GM12878 (cell line): ENCODE results near the gene SEPTIN10. TPM values are rescaled to one million over a fixed set of nuclear protein-coding genes. Genes with fewer than 3 reads are reported as not detected.

Experiments used
- BHLHE40 ChIP-seq, 2 experiments: fragments of 450-650 bp in 1 of 2; IDR thresholded peaks; 2 replicates each; pipeline ENCODE4 v1.6.1; 2011 to 2017; ENCODE audit warnings: low read depth in 2 of 2, borderline replicate concordance in 1 of 2, improper control_type of control experiment in 1 of 2, low read length in 1 of 2, mild to moderate bottlenecking in 1 of 2
- E4F1 ChIP-seq: fragments of 450-650 bp; IDR thresholded peaks from 2 replicates; pipeline ENCODE4 v1.6.1; 2018; ENCODE audit warnings: borderline replicate concordance, mild to moderate bottlenecking; ENCODE audit not compliant: partially characterized antibody
- EED ChIP-seq: sonication (generic); IDR thresholded peaks from 2 replicates; pipeline ENCODE4 v1.6.1; 2016; ENCODE audit warnings: antibody characterized with exemption, low read depth
- ELK1 ChIP-seq: IDR thresholded peaks from 2 replicates; pipeline ENCODE4 v1.6.1; 2012; ENCODE audit warnings: low read depth, low read length, improper control_type of control experiment
- ETV6 ChIP-seq, 2 experiments: fragments of 450-650 bp in 1 of 2; IDR thresholded peaks in 1 of 2; conservative IDR thresholded peaks in 1 of 2; 2 replicates each; pipeline ENCODE4 v1.6.1; 2014; ENCODE audit warnings: antibody characterized with exemption in 1 of 2, borderline replicate concordance in 1 of 2, low read depth in 1 of 2, mild to moderate bottlenecking in 1 of 2, moderate library complexity in 1 of 2
- IRF5 ChIP-seq: fragments of 450-650 bp; IDR thresholded peaks from 2 replicates; pipeline ENCODE4 v1.6.1; 2017; ENCODE audit warnings: borderline replicate concordance
- JUNB ChIP-seq: IDR thresholded peaks from 2 replicates; pipeline ENCODE4 v1.6.1; 2016; ENCODE audit warnings: antibody characterized with exemption, mild to moderate bottlenecking
- LARP7 ChIP-seq: fragments of 450-650 bp; IDR thresholded peaks from 2 replicates; pipeline ENCODE4 v1.6.1; 2017; ENCODE audit warnings: mild to moderate bottlenecking
- PAX5 ChIP-seq: IDR thresholded peaks from 2 replicates; pipeline ENCODE4 v1.6.1; 2011; ENCODE audit warnings: low read depth, low read length, borderline replicate concordance
- RAD21 ChIP-seq: IDR thresholded peaks from 2 replicates; pipeline ENCODE4 v1.6.1; 2011; ENCODE audit warnings: mild to moderate bottlenecking, low read depth, low read length, moderate library complexity; ENCODE audit not compliant: insufficient read depth
- SMARCA5 ChIP-seq: fragments of 450-650 bp; IDR thresholded peaks from 2 replicates; pipeline ENCODE4 v1.6.1; 2017; ENCODE audit warnings: mild to moderate bottlenecking
- SP1 ChIP-seq: IDR thresholded peaks from one replicate; pipeline ENCODE4 v1.6.1; 2011; ENCODE audit warnings: low read depth, low read length
- SRF ChIP-seq, 2 experiments: IDR thresholded peaks; 2 replicates each; pipeline ENCODE4 v1.6.1; 2011; ENCODE audit warnings: low read depth in 2 of 2, low read length in 2 of 2, mild to moderate bottlenecking in 1 of 2, moderate library complexity in 1 of 2
- YBX1 ChIP-seq: fragments of 450-650 bp; IDR thresholded peaks from 2 replicates; pipeline ENCODE4 v1.6.1; 2016; ENCODE audit warnings: antibody characterized with exemption
- ZBTB33 ChIP-seq: fragments of 450-650 bp; IDR thresholded peaks from 2 replicates; pipeline ENCODE4 v1.6.1; 2017; ENCODE audit warnings: mild to moderate bottlenecking
- ZNF24 ChIP-seq: fragments of 450-650 bp; IDR thresholded peaks from 2 replicates; pipeline ENCODE4 v1.6.1; 2017; ENCODE audit warnings: antibody characterized with exemption, mild to moderate bottlenecking
- ZNF592 ChIP-seq: fragments of 450-650 bp; IDR thresholded peaks from 2 replicates; pipeline ENCODE4 v1.6.1; 2017; ENCODE audit warnings: mild to moderate bottlenecking, moderate library complexity
- polyA plus RNA-seq, 11 experiments: library from polyadenylated mRNA; depleted of rRNA in 4 of 11; unstranded in 6 of 11; stranded (reverse) in 5 of 11; fragments of >200 nt; fragmentation: Nextera tagmentation in 4 of 11; fragmentation: Illumina TruSeq in 1 of 11; extraction: Ambion mirVana in 4 of 11; extraction: Trizol in 1 of 11; gene quantifications; 1 replicate in 1 of 11; 2 replicates in 10 of 11; pipeline versions ENCODE4 v1.2.1 to v1.2.3, GENCODE V29; 2011 to 2016; ENCODE audit warnings: inconsistent platforms in 2 of 11, missing spikeins in 2 of 11, low read depth in 1 of 11
- total RNA-seq, 4 experiments: library from RNA; depleted of rRNA in 3 of 4; stranded (reverse); fragments of >200 nt in 3 of 4; fragmentation: Illumina TruSeq in 1 of 4; extraction: Trizol in 1 of 4; gene quantifications; 2 replicates each; pipeline versions ENCODE4 v1.2.1 to v1.2.3, GENCODE V29; 2013 to 2021

SEPTIN10 gene
- total and polyA plus RNA-seq, 10 of the 15 experiments (the other 5 are each of a cell fraction or from before 2014, with no cell fraction given) = 20.2 to 132 (median 62.7) TPM

- TF ChIP-seq ZNF592 = no peak
- TF ChIP-seq ELK1 = peak; percentile 69; the same call in 1 of the 2 replicates
- no peak for TF ChIP-seq ETV6 (conservative IDR thresholded peaks at IDR 0.05 in 1 of 2, IDR thresholded peaks at IDR 0.05 in 1 of 2; ENCODE audit: borderline replicate concordance in 1 of 2, low read depth in 1 of 2)
- no peak for TF ChIP-seq JUNB
- no peak for TF ChIP-seq IRF5
- peak; percentile 41; the same call in 1 of the 2 replicates for TF ChIP-seq ZNF24
- TF ChIP-seq SRF (IDR thresholded peaks at IDR 0.05; ENCODE audit: low read depth in 2 of 2, low read length in 2 of 2) = 0 out of 4 replicates have a peak, but pooled peaks of 1 of the 2 experiments have one; percentile 0
- TF ChIP-seq LARP7 = peak; percentile 50; the same call in 1 of the 2 replicates
- TF ChIP-seq E4F1 = peak; percentile 58
- TF ChIP-seq BHLHE40 (IDR thresholded peaks at IDR 0.05; ENCODE audit: borderline replicate concordance in 1 of 2, low read depth in 2 of 2, low read length in 1 of 2) = peak in 1 of 2 experiments; percentile 26; a peak in 1 of 4 replicates
- 0 out of 2 replicates have a peak, but pooled peaks have one; percentile 73 for TF ChIP-seq SMARCA5
- peak; percentile 71; the same call in 1 of the 2 replicates for TF ChIP-seq ZBTB33
- no peak for TF ChIP-seq YBX1
- peak; percentile 60; the same call in 1 of the 2 replicates for TF ChIP-seq EED
- peak; percentile 82 for TF ChIP-seq SP1
- peak; percentile 16; the same call in 1 of the 2 replicates for TF ChIP-seq PAX5
- no peak for TF ChIP-seq RAD21
These were observed at the start of gene SEPTIN10, which contains the start of gene SOWAHC (continued) for GRCh38 chr2:109613922-109614714.
